Measurements from ENCODE around the gene SLC4A3. TPM values are rescaled to one million over a fixed set of nuclear protein-coding genes. Genes with fewer than 3 reads are reported as not detected.

SLC4A3 gene
- polyA plus RNA-seq (ENCODE audit: insufficient read length in 10 of 10) = 10 to 100 TPM in 2 of 10 donors, 1 to 10 TPM in 8; 5.6 to 11.7 (median 7.3) TPM
- long read RNA-seq, donor 1 = 0 reads
- long read RNA-seq, donor 2 = 0 reads
- long read RNA-seq, donor 3 = 0 reads
- long read RNA-seq, donor 4 = 0 reads
- long read RNA-seq, donor 5 = 0 reads
- long read RNA-seq, donor 6 = 0 reads
- long read RNA-seq, donor 7 = 0 reads
- long read RNA-seq, donor 8 = 0 reads
- long read RNA-seq, donor 9 = 0 reads

- no peak for DNase-seq
Observed at GRCh38 chr2:219627103-219628100, at the start of gene SLC4A3. Gene SLC4A3 (plus strand): TSS chr2:219627630. CDS start chr2:219627993, 363 bp downstream.

GRCh38 chr2:219578811-219579613 lies 48.4 kb upstream of the SLC4A3 start:
- DNase-seq = no peak

- DNase-seq = no peak
Observed at GRCh38 chr2:219581346-219581745, 46.1 kb upstream of the SLC4A3 start.

GRCh38 chr2:219591091-219591490 lies 36.3 kb upstream of the SLC4A3 start:
- no peak for DNase-seq

GRCh38 chr2:219592736-219593135 lies 34.7 kb upstream of the SLC4A3 start:
- peak in 1 of 3 donors; percentile 49 for DNase-seq

- no peak for DNase-seq
Observed at GRCh38 chr2:219593154-219593553, 34.3 kb upstream of the SLC4A3 start.

- DNase-seq = peak; percentile 47 to 92 (median 79)
Observed at GRCh38 chr2:219595256-219595655, 32.2 kb upstream of the SLC4A3 start.

GRCh38 chr2:219596954-219597551 lies 30.4 kb upstream of the SLC4A3 start:
- DNase-seq = peak in 1 of 3 donors; percentile 31

- peak; percentile 96 to 99 (median 97) for DNase-seq
Observed at GRCh38 chr2:219597552-219598307, 29.7 kb upstream of the SLC4A3 start, which contains the start of gene STK11IP. Gene STK11IP (plus strand): TSS chr2:219597857. CDS start chr2:219598120, 263 bp downstream.

GRCh38 chr2:219598308-219599078 lies 28.9 kb upstream of the SLC4A3 start:
- no peak for DNase-seq

GRCh38 chr2:219603771-219604170 lies 23.7 kb upstream of the SLC4A3 start:
- DNase-seq = no peak

- DNase-seq = no peak
Observed at GRCh38 chr2:219605607-219605954, 21.8 kb upstream of the SLC4A3 start.

GRCh38 chr2:219607931-219608330 lies 19.5 kb upstream of the SLC4A3 start:
- DNase-seq = no peak

- no peak for DNase-seq
Observed at GRCh38 chr2:219608399-219608964, 18.9 kb upstream of the SLC4A3 start.

- no peak for DNase-seq
Observed at GRCh38 chr2:219609149-219609750, 18.2 kb upstream of the SLC4A3 start.

GRCh38 chr2:219611306-219611705 lies 16.1 kb upstream of the SLC4A3 start:
- DNase-seq = no peak

GRCh38 chr2:219611866-219612576 lies 15.4 kb upstream of the SLC4A3 start:
- no peak for DNase-seq

- no peak for DNase-seq
Observed at GRCh38 chr2:219612577-219613286, 14.7 kb upstream of the SLC4A3 start.
